Hematopoietic multipotent progenitor cell treated with erythropoietin and hydrocortisone succinate and interleukin-3 and kit ligand, for 6 days (in vitro differentiated cells): ENCODE measurements around the gene LRRC10B.
A peak's percentile ranks its signal among the peaks of the same experiment; 100 is the strongest.

Source experiments
- DNase-seq: peaks from one replicate; pipeline ENCODE4 v3.0.0-alpha.2; 2015

Gene LRRC10B

DNA sequence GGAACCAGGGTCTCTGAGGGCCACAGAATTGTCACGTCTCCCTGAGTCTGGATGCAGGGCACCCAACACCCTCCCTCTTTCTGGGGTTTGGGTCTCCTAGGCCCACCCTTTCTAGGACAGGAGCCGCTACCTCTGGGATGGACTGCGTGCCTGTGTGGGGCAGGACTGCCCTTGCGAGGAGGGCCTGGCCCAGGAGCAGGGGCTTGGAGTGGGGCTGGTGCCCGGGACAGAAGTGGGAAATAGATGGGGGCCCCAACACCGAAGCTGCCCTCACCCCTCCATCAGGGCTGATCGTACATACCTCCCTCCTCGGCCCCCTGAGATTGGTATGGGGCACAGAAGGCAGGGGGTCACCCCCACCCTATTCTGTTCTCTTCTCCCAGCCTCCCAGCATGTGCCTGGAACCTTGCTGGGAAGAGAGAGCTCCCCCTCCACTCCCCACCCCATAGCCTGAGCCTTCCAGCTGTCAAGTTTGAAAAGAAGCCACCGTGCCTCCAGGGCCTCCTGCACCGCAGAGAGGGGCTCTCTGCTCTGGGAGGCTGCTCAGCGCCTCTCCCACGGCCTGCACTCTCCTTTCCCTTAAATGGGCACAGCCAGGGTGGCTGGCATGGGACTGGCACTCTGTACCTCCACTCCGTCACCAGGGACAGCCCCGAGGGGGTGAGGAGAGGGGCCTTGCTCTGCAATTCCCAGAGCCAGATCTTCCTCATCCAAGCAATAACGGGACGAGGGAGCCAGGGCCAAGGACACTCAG lies 1.8 kb downstream of the LRRC10B start:
- no peak for DNase-seq

DNA sequence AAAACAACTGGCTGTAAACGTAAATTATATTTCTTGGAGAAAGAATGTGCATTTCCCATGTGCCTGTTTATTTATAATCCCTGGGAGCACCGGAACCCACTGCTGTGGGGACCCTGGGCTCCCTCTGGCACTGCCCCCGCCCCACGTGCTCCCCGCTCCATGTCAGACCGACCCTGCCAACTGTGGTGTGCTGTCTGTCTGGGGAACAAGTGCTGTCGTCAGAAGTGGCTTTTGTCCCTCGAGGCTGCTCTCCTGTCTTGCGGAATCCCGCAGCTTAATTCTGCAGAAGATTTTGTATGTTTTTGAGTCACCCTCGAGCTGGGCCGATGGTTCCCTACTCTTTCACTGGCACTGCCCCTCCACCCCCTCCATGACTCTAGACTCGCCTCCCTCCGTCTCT lies 2.4 kb downstream of the LRRC10B start:
- DNase-seq, result no peak

DNA sequence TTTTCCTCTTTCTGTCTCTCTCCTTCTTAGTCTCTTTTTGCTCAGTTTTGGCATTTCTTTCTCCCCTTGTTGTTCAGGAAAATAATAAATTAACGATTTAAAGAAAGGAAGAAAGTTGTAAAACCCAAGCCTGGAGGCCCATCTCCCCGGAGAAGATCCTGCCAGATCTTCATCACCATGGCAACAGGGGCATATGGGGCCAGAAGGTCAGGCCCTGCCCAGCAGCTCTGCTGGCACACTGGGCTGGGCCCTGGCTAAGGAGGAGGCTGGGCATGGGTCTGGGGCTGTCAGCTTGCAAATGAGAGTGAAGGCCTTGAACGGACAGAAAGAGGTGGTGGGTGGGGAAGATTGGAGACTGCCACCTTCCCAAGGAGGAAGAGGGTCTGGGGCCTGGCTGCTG lies 2.8 kb downstream of the LRRC10B start:
- no peak for DNase-seq

- DNase-seq, result no peak
Measured at GRCh38 chr11:61512435-61512834, 3.9 kb downstream of the LRRC10B start.

GRCh38 chr11:61513143-61513765 lies 4.7 kb downstream of the LRRC10B start:
- no peak for DNase-seq

DNA sequence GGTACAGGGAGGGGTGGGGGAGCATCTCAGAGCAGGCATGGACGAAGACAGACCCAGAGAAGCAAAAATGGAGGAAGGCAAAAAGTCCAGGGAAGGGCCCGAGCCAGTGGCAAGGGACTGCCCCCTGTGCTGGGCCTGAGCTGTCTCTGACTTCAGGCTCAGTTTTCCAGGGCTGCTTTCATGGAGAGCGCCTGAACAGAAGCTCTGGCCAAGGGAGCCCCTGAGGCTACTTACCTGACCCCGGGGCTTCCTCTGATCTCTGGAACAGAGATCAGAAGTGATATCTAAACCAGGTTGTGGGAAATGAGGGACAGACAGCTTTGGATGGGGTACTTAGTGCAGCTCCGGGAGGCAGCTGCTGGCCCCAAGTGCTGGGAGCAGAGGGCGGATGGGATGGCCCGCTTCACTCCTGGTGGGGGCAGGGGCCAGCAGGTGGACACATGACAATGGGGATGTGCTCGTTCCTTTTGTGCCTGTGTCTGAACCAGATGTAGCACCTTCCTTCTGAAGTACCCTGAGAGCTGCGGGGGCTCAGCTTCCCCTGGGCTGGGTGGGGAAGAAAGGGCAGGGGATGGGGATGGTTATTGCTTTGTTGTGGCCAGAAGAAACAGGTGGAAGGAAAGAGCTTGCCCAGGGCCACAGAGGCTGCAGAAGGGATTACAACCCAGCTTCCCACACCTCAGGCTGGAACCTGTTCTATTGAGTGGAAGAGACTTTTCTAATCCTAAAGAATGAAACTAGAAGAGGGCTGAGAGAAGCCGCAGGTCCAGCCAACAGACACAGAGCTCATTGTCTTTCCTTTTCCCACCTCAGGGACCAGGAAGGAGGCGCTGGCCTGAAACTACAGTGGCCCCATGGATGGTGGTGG lies 5.7 kb downstream of the LRRC10B start:
- DNase-seq, result no peak

DNA sequence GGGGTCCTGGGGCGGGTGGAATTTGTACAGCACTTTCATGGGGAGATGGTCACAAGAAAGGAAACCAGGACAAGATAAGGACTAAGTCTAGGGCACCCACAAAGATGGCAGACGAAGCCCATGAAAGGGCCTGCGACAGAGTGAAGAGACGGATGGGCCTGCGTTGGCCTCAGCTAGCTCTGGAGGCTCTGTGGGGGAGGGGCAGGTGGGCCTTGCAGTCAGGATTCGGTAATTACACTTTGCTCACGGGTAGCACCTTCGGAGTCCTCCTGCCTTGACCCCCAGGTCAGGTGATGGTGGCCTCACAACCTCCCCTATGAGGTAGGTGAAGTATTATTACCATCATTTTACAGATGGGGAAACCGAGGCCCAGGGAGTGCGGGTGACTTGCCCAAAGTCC lies 7.1 kb downstream of the LRRC10B start:
- DNase-seq, result no peak

GRCh38 chr11:61516191-61516590 lies 7.6 kb downstream of the LRRC10B start:
- peak; percentile 44 for DNase-seq

- peak; percentile 57 for DNase-seq
Measured at GRCh38 chr11:61516675-61517572, 8.4 kb downstream of the LRRC10B start.

GRCh38 chr11:61518032-61518795 lies 9.7 kb downstream of the LRRC10B start:
- DNase-seq, result no peak

DNA sequence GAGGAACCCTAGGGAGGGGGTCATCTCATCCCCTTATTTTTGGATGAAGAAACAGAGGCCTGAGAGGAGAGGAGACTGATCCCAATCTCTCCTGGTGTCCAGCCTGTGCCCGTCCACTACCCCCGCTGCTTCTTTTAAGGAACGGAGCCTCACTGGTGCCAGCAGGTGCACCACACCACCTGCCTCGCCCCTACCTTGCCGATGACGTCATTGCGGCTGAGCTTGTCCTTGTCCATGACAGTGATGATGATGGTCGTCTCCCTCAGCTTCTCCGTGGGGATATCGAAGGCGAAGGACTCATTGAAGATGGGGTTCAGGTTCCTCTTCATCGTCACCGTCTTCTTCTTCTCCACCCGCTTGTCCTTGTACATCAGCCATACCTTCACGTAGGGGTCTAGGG lies 14.3 kb downstream of the LRRC10B start:
- no peak for DNase-seq

DNA sequence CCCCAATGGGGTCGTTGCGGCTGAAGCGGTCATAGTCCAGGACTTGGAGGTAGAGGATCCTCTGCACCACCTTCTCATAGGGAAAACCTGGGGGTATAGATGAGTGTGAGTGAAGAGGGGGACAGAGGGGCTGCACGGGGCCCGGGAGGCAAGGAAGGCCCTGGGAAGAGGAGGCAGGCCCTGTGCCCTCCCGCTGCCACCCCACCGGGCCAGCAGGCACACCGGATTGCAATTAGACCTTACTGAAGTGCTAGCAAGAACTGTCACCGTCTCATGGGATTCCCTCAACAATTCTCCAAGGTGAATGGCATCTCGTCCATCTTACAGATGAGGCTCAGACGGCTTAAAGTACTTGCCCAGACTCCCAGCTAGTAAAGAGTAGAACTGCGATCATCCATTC lies 15.9 kb downstream of the LRRC10B start:
- DNase-seq, result no peak

- DNase-seq, result no peak
Measured at GRCh38 chr11:61524963-61525587, 16.5 kb downstream of the LRRC10B start.

GRCh38 chr11:61526229-61526628 lies 17.7 kb downstream of the LRRC10B start:
- DNase-seq, result no peak

DNA sequence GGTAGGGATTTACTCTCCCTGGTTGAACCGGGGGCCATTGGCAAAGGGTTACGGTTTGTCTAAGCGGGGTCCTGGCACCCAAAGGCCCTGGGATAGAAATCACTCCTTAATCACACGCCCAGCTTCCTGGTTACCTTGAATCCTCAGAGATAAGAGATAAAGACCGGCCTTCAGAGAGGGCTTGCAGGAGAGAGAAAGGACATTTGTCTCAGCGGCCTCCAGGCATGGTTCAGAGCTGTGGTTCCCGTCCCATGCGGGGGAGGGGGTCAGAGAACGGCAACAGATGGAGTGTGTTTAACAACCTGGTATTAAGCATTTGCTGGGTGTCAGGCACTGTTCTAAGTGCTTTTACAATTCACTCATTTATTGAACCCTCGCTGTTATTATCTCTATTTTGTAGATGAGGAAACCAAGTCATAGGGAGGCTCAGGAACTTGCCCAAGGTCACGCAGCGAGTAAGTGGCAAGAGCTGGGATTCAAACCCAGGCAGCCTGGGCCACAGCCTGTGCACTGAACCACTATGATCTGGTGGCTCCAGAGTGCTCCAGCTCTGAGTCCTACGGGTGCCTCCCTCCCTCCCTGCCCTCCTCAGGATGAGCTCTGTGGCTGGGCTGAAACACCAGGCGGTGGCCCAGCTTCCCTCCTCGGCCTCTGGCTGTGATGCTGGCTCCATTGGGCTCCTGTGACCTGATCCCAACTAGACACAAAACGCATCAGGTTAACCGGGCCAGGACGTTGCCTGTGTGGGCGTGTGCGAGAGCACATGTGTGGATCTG lies 18.6 kb downstream of the LRRC10B start:
- DNase-seq, result no peak

- DNase-seq, result no peak
Measured at GRCh38 chr11:61528114-61528513, 19.6 kb downstream of the LRRC10B start.

DNA sequence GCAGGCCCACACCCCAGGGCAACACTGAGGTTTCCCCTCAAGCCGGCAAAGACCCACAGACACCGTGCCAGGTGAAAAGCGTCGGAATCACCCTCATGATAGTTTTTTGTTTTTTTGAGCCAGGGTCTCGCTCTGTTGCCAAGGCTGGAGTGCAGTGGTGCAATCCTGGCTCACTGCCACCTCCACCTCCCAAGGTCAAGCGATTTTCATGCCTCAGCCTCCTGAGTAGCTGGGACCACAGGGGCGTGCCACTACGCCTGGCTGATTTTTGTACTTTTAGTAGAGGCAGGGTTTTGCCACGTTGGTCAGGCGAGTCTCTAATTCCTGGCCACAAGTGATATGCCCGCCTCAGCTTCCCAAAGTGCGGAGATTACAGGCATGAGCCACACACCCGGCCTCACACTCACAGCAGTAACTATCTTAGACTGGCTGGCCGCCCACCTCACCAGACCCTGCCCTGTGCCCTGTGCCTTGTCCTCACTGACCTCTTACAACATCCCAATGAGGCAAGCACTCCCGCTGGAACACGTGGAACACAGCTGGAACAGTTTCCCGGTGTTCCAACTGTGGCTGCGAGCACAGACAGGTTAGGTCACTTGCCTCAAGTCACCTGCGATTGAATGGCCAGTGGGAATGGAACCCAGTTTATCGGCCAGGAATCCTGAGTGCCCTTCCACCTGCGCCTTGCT lies 21.1 kb downstream of the LRRC10B start:
- no peak for DNase-seq

- no peak for DNase-seq
Measured at GRCh38 chr11:61531044-61531443, 22.5 kb downstream of the LRRC10B start.

DNA sequence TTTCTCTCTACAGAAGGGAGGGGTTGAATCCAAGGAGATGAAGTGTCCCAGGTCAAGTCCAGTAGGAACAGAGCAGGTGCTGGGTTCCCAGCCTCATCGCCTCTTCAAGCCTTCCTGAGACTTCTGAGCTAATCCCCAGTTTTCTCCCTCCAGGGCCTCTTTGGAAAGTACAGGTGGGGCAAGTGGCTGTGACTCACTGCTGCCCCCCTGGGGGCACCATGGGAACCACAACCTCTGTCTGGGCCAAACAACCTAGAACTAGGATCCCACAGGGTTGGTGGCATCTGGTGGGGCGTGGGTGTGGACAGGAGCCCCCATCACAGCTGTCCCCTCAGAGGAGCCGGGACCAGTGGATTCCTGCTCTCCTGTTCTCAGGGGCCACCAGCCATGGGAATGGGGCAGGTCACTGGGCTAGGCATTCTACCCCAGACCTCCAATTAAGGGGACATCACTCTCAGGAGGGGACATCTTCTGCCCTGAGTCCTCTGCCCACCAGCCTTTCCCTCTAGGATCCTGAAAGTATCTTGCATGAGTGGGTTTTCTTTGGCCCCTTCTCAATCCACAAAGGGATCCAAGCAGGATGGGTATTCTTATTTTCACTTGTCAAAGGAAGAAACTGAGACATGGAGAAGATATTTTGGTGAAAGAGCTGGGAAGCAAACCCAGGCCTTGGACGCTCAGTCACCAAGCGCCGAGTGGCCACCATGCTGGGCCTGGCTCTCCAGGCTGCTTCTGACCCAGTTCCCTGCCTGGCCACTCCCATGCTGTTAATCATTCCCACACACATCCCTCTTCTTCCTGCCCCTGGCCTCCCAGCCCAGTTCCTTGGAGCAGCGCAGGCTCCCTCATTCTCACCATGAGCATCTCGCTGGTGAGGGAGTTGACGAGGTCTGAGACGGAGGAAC lies 23.8 kb downstream of the LRRC10B start:
- DNase-seq, result peak; percentile 60
